Hepatocyte (in vitro differentiated cells): ENCODE data around the gene BLTP3B.

Experiments used
- CTCF ChIP-seq: fragments of 200-600 bp; sonication (generic); IDR thresholded peaks from 2 replicates; pipeline ENCODE4 v1.5.1; 2016; ENCODE audit warnings: antibody characterized with exemption, mild to moderate bottlenecking; ENCODE audit not compliant: poor library complexity
- EZH2 ChIP-seq: fragments of 200-600 bp; sonication (generic); IDR thresholded peaks from 2 replicates; pipeline ENCODE4 v1.6.1; 2016; ENCODE audit warnings: antibody characterized with exemption, mild to moderate bottlenecking, borderline replicate concordance
- EZH2phosphoT487 ChIP-seq: fragments of 200-600 bp; sonication (generic); IDR thresholded peaks from one replicate; pipeline ENCODE4 v1.6.1; 2018; ENCODE audit warnings: antibody characterized with exemption, mild to moderate bottlenecking, low read depth, moderate library complexity; ENCODE audit not compliant: unreplicated experiment, severe bottlenecking

- no peak for TF ChIP-seq CTCF
- no peak for TF ChIP-seq EZH2
- no peak for TF ChIP-seq EZH2phosphoT487
Observed at GRCh38 chr12:100123316-100124095, 19.2 kb downstream of the BLTP3B start.
